ENCODE data around the gene BRIP1. TPM values are rescaled to one million over a fixed set of nuclear protein-coding genes. Genes with fewer than 3 reads are reported as not detected.
A peak's percentile ranks its signal among the peaks of the same experiment; 100 is the strongest.

The BRIP1 gene
- total RNA-seq, 1 donor: 6.2 TPM

DNA sequence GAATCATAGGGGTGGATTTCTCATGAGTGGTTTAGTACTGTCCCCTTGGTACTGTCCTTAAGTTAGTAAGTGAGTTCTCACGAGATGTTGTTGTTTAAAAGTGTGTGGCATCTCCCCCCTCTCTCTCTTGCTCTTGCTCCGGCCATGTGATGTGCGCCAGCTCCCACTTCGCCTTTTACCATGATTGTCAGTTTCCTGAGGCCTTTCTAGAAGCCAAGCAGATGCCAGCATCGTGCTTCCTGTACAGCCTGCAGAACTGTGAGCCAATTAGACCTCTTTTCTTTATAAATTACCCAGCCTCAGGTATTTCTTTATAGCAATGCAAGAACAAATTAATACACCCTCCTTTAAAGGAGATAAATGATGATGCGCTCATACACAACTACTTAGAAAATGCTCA is 222.2 kb downstream of the BRIP1 start:
- H3K36me3 ChIP-seq (ENCODE audit: insufficient read depth, low read length): no peaks in the 10 kb centered on the region
- no peak overlapping the region for H3K4me3 ChIP-seq (ENCODE audit: insufficient read depth, low read length)
- DNase-seq (ENCODE audit: insufficient read length, low spot score, missing footprints): no peak
- H3K4me1 ChIP-seq (ENCODE audit: insufficient read depth, low read length): peaks cover 13% of the 10 kb centered on the region
- no peak overlapping the region for H3K27ac ChIP-seq (ENCODE audit: low read depth, low read length)
- H3K4me2 ChIP-seq (ENCODE audit: insufficient read depth, low read length): no peak overlapping the region
- no peaks in the 10 kb centered on the region for H3K9me3 ChIP-seq (ENCODE audit: low read depth, low read length)
- no peaks in the 10 kb centered on the region for H3K27me3 ChIP-seq (ENCODE audit: insufficient read depth, low read length)
- H4K20me1 ChIP-seq (ENCODE audit: insufficient read depth, low read length): no peaks in the 10 kb centered on the region
- no peak for TF ChIP-seq CTCF (IDR thresholded peaks at IDR 0.05; ENCODE audit: extremely low read depth, low read depth, low read length)
- no peaks in the 10 kb centered on the region for H3K79me2 ChIP-seq (ENCODE audit: insufficient read depth, low read length)
- no peak overlapping the region for H2AFZ ChIP-seq (ENCODE audit: low read length)

DNA sequence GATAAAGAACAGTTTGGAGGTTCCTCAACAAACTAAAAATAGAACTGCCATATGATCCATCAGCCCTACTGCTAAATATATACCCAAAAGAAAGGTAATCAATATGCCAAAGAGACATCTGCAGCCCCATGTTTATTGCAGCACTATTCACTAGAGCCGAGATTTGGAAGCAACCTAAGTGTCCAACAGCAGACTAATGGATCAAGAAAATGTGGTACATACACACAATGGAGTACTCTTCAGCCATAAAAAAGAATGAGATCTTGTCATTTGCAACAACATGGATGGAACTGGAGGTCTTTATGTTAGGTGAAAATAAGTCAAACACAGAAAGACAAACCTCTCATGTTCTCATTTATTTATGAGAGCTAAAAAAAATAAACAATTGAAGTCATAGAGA is 223.5 kb downstream of the BRIP1 start:
- Histone ChIP-seq H3K27ac (ENCODE audit: low read depth, low read length) (no peak overlapping the region), H3K4me1 (ENCODE audit: insufficient read depth, low read length) (peaks cover 5% of the 10 kb centered on the region), H3K9me3 (ENCODE audit: low read depth, low read length) (no peaks in the 10 kb centered on the region), H3K4me2 (ENCODE audit: insufficient read depth, low read length) (no peak overlapping the region), H4K20me1 (ENCODE audit: insufficient read depth, low read length) (no peaks in the 10 kb centered on the region), H2AFZ (ENCODE audit: low read length) (no peak overlapping the region), H3K36me3 (ENCODE audit: insufficient read depth, low read length) (no peaks in the 10 kb centered on the region), H3K27me3 (ENCODE audit: insufficient read depth, low read length) (no peaks in the 10 kb centered on the region), H3K79me2 (ENCODE audit: insufficient read depth, low read length) (no peaks in the 10 kb centered on the region), H3K4me3 (ENCODE audit: insufficient read depth, low read length) (no peak overlapping the region)
- no peak for DNase-seq (ENCODE audit: insufficient read length, low spot score, missing footprints)
- TF ChIP-seq CTCF (IDR thresholded peaks at IDR 0.05; ENCODE audit: extremely low read depth, low read depth, low read length): no peak

GRCh38 chr17:61638087-61638486 is 225.2 kb downstream of the BRIP1 start:
- Histone ChIP-seq H3K79me2 (ENCODE audit: insufficient read depth, low read length) (no peaks in the 10 kb centered on the region), H3K36me3 (ENCODE audit: insufficient read depth, low read length) (no peaks in the 10 kb centered on the region), H3K27me3 (ENCODE audit: insufficient read depth, low read length) (no peaks in the 10 kb centered on the region), H3K4me3 (ENCODE audit: insufficient read depth, low read length) (no peak overlapping the region), H4K20me1 (ENCODE audit: insufficient read depth, low read length) (no peaks in the 10 kb centered on the region), H3K9me3 (ENCODE audit: low read depth, low read length) (no peaks in the 10 kb centered on the region), H2AFZ (ENCODE audit: low read length) (peak overlapping the region; percentile 25), H3K4me1 (ENCODE audit: insufficient read depth, low read length) (no peaks in the 10 kb centered on the region), H3K27ac (ENCODE audit: low read depth, low read length) (no peak overlapping the region), H3K4me2 (ENCODE audit: insufficient read depth, low read length) (no peak overlapping the region)
- no peak for DNase-seq (ENCODE audit: insufficient read length, low spot score, missing footprints)
- no peak for TF ChIP-seq CTCF (IDR thresholded peaks at IDR 0.05; ENCODE audit: extremely low read depth, low read depth, low read length)

DNA sequence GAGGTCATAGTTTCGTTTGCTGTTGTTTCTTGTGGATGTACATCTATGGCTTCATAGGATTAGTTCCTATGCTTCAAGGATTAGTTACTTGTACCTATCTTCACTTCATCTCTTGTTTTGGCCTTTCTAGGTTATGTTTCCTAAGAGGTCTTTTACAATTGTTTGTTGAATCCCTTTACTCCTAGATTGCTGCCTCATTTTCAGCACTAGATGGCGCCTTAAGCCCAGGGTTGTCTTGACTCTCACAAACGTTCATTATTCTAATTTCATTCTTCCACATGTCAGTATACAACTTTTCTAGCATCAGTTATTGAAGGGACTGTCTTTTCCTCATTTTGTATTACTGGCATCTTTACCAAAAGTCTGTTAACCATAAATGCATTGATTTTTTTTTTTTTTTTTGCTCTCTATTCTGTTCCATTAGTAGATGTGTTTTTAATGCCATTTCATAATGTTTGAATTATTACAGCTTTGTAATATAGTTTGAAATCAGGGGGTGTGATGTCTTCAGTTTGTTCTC is 227.4 kb downstream of the BRIP1 start:
- Histone ChIP-seq H3K9me3 (ENCODE audit: low read depth, low read length) (no peaks in the 10 kb centered on the region), H3K36me3 (ENCODE audit: insufficient read depth, low read length) (no peaks in the 10 kb centered on the region), H3K4me3 (ENCODE audit: insufficient read depth, low read length) (no peak overlapping the region), H2AFZ (ENCODE audit: low read length) (no peak overlapping the region), H3K4me1 (ENCODE audit: insufficient read depth, low read length) (no peaks in the 10 kb centered on the region), H3K4me2 (ENCODE audit: insufficient read depth, low read length) (no peak overlapping the region), H3K27me3 (ENCODE audit: insufficient read depth, low read length) (no peaks in the 10 kb centered on the region), H4K20me1 (ENCODE audit: insufficient read depth, low read length) (no peaks in the 10 kb centered on the region), H3K27ac (ENCODE audit: low read depth, low read length) (no peak overlapping the region), H3K79me2 (ENCODE audit: insufficient read depth, low read length) (no peaks in the 10 kb centered on the region)
- TF ChIP-seq CTCF (IDR thresholded peaks at IDR 0.05; ENCODE audit: extremely low read depth, low read depth, low read length): peak; percentile 86
- no peak for DNase-seq (ENCODE audit: insufficient read length, low spot score, missing footprints)
